NCI-H2081 (cell line): ENCODE data around the gene NME3.

Source experiments
- DNase-seq, 2 experiments: peaks; one replicate each; lab custom pipeline; 2025; lab: John Stamatoyannopoulos, UW

The NME3 gene

GRCh38 chr16:1768767-1769401 lies 2.5 kb downstream of the NME3 start:
- no peak for DNase-seq

GRCh38 chr16:1768061-1768766 lies 3.1 kb downstream of the NME3 start:
- DNase-seq: no peak

GRCh38 chr16:1767116-1767994 lies 4.0 kb downstream of the NME3 start:
- no peak for DNase-seq

- no peak for DNase-seq
These were observed 4.6 kb downstream of the NME3 start for GRCh38 chr16:1766701-1767100.

GRCh38 chr16:1766231-1766630 lies 5.1 kb downstream of the NME3 start:
- no peak for DNase-seq

GRCh38 chr16:1765826-1766225 lies 5.5 kb downstream of the NME3 start:
- no peak for DNase-seq

- no peak for DNase-seq
These were observed 6.4 kb downstream of the NME3 start for GRCh38 chr16:1764971-1765370.

GRCh38 chr16:1763521-1764511 lies 7.5 kb downstream of the NME3 start:
- DNase-seq: no peak

GRCh38 chr16:1762879-1763520 lies 8.3 kb downstream of the NME3 start:
- DNase-seq: no peak

GRCh38 chr16:1762196-1762878 lies 9.0 kb downstream of the NME3 start:
- DNase-seq: no peak

- no peak for DNase-seq
These were observed 9.6 kb downstream of the NME3 start for GRCh38 chr16:1761751-1762150.

- no peak for DNase-seq
These were observed 10.4 kb downstream of the NME3 start for GRCh38 chr16:1760911-1761310.

- DNase-seq: no peak
These were observed 11.8 kb downstream of the NME3 start for GRCh38 chr16:1759511-1759910.

- no peak for DNase-seq
These were observed 12.4 kb downstream of the NME3 start for GRCh38 chr16:1758923-1759322.

- DNase-seq: no peak
These were observed 13.5 kb downstream of the NME3 start for GRCh38 chr16:1757714-1758461.

GRCh38 chr16:1754204-1754603 lies 17.1 kb downstream of the NME3 start:
- no peak for DNase-seq

GRCh38 chr16:1752853-1753252 lies 18.5 kb downstream of the NME3 start:
- DNase-seq: no peak

GRCh38 chr16:1751946-1752345 lies 19.4 kb downstream of the NME3 start:
- DNase-seq: no peak

- no peak for DNase-seq
These were observed 21.9 kb downstream of the NME3 start for GRCh38 chr16:1749152-1750117.
